H54 (cell line): Measurements from ENCODE around the gene TPBGL.

Experiments
- DNase-seq: peaks from one replicate; pipeline ENCODE4 v3.0.0; 2011; ENCODE audit warnings: low spot score, mixed read lengths; ENCODE audit not compliant: insufficient read length
- FAIRE-seq: peaks from 3 replicates; lab custom pipeline; 2011; peaks lifted over from hg19 to GRCh38; lab: Jason Lieb, UNC
- POLR2A ChIP-seq: IDR thresholded peaks from 2 replicates; pipeline ENCODE4 v1.6.1; 2011; ENCODE audit warnings: low read depth, mild to moderate bottlenecking, low read length

TPBGL gene

GRCh38 chr11:75277211-75277805, 36.7 kb downstream of the TPBGL start:
- DNase-seq (no peak), FAIRE-seq (no peak)
- no peak for TF ChIP-seq POLR2A

GRCh38 chr11:75277991-75278790, 37.6 kb downstream of the TPBGL start:
- TF ChIP-seq POLR2A = no peak
- FAIRE-seq = no peak
- DNase-seq = no peak

GRCh38 chr11:75279273-75279672, 38.7 kb downstream of the TPBGL start:
- no peak for FAIRE-seq
- TF ChIP-seq POLR2A = no peak
- DNase-seq = no peak

- DNase-seq = peak; percentile 92
- no peak for TF ChIP-seq POLR2A
- no peak for FAIRE-seq
These were observed 39.7 kb downstream of the TPBGL start for GRCh38 chr11:75280227-75280701.

- FAIRE-seq = no peak
- no peak for TF ChIP-seq POLR2A
- DNase-seq = no peak
These were observed 40.3 kb downstream of the TPBGL start for GRCh38 chr11:75280770-75281468.

- no peak for DNase-seq
- FAIRE-seq = no peak
- TF ChIP-seq POLR2A = no peak
These were observed 41.0 kb downstream of the TPBGL start for GRCh38 chr11:75281469-75282095.

GRCh38 chr11:75283391-75283931, 42.9 kb downstream of the TPBGL start:
- no peak for TF ChIP-seq POLR2A
- DNase-seq (no peak), FAIRE-seq (no peak)

- no peak for DNase-seq
- no peak for TF ChIP-seq POLR2A
- FAIRE-seq = no peak
These were observed 45.3 kb downstream of the TPBGL start for GRCh38 chr11:75285776-75286360.

- TF ChIP-seq POLR2A = no peak
- DNase-seq = no peak
- no peak for FAIRE-seq
These were observed 46.4 kb downstream of the TPBGL start for GRCh38 chr11:75286826-75287465.

GRCh38 chr11:75287579-75287978, 47.0 kb downstream of the TPBGL start:
- DNase-seq (no peak), FAIRE-seq (no peak)
- TF ChIP-seq POLR2A = no peak

GRCh38 chr11:75289511-75289760, 48.9 kb downstream of the TPBGL start:
- DNase-seq (no peak), FAIRE-seq (no peak)
- no peak for TF ChIP-seq POLR2A

- TF ChIP-seq POLR2A = no peak
- DNase-seq (no peak), FAIRE-seq (no peak)
These were observed 49.3 kb downstream of the TPBGL start for GRCh38 chr11:75289919-75290318.

GRCh38 chr11:75291741-75292140, 51.2 kb downstream of the TPBGL start:
- FAIRE-seq (no peak), DNase-seq (no peak)
- no peak for TF ChIP-seq POLR2A
